ENCODE results near the gene MAP4K2.

Gene MAP4K2

GRCh38 chr11:64743591-64744543, 59.1 kb downstream of the MAP4K2 start, which contains the start of gene RASGRP2:
Gene RASGRP2, minus strand, starts transcription at chr11:64744142. Its CDS starts 1,276 bp downstream, at chr11:64742866.
- peak; percentile 28 for FAIRE-seq

DNA sequence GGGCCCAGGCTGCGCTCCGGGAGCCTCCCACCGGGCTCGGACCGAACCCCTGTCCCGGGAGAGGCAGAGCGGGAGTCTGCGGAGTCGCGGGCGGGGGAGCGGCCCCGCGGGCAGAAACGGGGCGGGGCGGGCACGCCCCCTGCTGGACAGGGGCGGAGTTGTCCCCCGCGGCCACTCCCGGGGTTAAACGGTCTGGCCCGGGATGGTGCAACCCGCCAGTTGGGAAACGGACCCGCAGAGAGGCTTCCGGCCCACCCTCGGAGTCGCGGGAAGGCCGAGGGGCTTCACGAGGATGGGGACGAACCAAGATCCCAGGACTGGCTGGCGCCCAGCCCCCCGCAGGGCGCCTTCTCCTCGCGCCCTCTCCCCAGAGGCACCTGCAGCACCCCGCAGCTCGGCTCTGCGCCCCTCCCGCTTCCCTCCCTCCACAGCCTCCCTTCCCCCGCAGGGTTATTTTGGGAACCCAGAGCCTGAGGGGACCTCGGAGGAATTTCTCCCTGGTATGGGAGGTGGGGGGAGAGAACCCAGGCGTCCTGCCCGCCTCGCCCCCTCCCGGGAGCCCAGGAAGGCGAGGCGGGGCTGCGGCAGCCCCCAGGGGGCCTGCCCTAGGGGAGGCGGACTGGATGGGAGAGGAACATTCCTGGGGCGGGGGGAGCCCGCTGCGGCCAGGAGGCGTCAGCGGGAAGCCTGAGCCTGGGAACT, 60.0 kb downstream of the MAP4K2 start:
- peak; percentile 80 for DNase-seq (ENCODE audit: insufficient read length, low spot score)

More at GRCh38 chr11:64743591-64744543, 59.1 kb downstream of the MAP4K2 start, which contains the start of gene RASGRP2:
- DNase-seq (ENCODE audit: insufficient read length, low spot score): peak; percentile 26

DNA sequence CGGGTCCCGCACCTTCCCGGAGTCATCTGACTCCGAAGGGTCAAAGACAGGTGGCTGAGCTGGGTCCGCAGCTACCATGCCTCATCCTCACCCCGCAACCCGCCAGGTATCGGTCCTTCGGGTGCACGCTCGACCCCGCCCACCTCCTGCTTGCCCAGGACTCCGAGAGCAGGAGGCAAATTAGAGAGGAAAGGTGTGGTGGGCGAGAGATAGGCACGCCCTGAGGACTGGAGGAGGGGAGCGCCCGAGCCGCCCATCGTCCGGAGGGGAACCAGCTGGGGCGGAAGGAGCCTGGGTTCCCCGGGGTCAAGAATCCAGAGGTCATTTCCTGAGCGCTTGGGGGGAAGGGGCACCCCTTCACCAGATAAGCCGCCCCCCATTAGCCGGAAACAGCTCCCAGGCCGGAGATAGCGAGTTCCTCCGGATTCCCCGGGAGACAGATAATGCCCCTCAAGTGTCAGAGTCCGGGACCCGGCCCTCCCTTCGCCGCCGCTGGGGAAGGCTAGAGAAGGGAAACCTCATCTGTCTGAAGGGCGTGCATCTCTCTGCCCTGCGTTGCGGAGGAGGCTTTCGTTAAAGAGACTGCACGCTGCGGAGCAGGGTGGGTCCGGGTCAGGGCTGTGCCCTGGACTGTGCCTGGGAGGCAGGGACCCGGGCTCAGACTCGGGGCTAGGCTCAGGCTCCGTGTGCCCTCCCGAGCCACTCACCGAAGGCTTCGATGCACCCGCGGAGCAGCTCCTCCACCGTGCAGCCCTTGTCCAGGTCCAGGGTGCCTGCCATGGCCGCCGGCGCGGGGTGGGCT, 60.7 kb downstream of the MAP4K2 start:
- DNase-seq (ENCODE audit: insufficient read length, low spot score): no peak

More for the DNA sequence above, 60.0 kb downstream of the MAP4K2 start:
- FAIRE-seq: no peak

DNA sequence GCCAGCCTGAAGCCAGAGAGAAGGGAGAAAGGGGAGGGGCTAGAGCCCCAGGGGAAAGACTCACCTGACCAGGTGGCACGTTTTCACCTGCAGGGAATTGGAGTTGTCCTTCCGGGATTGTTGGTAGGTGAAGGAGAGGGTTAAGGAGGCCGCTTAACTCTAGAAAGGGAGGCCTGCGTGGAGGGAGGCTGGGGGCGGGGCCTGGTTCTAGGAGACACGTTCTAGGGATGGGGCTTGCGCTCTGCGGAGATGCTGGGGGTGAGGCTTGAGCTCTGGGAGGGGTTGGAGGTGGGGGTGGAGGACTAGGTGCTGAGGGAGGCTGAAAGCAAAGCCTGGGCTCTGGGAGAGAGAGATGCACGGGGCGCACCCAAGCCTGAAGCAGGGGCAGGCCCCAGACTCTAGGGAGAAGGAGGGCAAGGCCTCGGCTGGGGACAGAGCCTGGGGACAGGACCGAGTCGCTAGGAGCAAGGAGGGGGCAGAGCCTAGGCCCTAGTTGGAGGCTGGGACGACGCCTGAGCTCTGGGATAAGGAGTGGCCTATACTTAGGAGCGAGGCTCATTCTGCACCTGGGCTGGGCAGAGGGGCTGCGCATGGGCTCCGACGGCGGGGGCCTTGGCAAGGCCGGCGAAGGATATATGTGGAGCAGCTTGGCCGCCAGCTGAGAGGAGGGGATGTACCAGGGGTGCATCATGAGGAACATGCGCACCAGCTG, 61.5 kb downstream of the MAP4K2 start:
- FAIRE-seq (no peak), DNase-seq (ENCODE audit: insufficient read length, low spot score) (no peak)

More for the DNA sequence above, 60.7 kb downstream of the MAP4K2 start:
- no peak for FAIRE-seq

- FAIRE-seq (no peak), DNase-seq (ENCODE audit: insufficient read length, low spot score) (no peak)
Observed at GRCh38 chr11:64739871-64740270, 63.1 kb downstream of the MAP4K2 start.

DNA sequence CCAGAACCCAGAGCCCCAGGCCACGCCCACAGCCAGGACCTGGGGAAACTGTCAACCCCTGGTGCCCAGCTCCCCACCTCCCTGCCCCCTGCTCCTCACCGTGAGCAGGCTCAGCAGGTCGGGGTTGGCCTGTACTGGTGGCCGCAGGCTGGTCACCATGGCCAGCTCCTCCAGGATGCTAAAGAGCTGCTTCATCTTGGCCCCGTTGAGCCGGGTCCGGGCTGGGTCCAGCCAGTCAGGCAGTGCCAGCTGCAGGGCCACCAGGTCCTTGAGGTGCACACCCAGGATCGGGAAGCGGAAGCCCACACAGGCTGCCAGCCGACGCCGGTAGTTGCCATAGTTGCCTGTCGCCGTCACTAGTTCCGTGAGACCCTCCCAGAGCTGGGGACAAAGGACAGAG, 66.4 kb downstream of the MAP4K2 start:
- DNase-seq (ENCODE audit: insufficient read length, low spot score): no peak
- no peak for FAIRE-seq

DNA sequence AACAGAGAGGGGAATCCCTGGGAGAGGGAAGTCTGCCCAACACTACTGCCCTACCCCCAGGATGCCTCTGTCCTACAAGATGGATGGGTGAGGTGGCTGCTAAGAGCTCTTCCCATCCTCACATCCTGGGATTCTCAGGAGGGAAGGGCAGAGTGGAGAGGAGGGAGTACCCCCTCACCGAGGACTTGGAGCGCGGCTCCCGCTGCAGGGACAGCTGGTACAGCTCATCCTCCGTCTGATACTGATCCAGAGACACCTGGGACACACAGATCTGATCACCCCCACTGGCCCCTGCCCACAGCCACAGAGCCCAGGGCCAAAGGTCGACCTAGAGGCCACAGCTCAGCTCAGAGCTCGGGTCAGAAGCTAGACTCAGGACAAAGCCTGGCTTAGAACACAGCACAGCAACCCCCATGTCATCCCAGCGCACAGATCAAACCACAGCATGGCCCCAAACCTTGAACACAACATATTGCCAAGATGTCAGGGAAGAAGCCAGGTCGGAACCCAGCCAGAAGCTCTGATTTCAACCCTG, 67.2 kb downstream of the MAP4K2 start:
- DNase-seq (ENCODE audit: insufficient read length, low spot score) (no peak), FAIRE-seq (no peak)

Data from HTR-8/SVneo (cell line).